BJ (cell line): ENCODE data around the gene UBE2S. TPM values are rescaled to one million over a fixed set of nuclear protein-coding genes. Genes with fewer than 3 reads are reported as not detected.

Source experiments
- CTCF ChIA-PET: fragments of 350-600 bp; formaldehyde crosslinking; extraction: SDS; loops from one replicate; lab custom pipeline; 2021; ENCODE audit warnings: antibody characterized with exemption, inconsistent platforms; lab: Yijun Ruan, JAX
- POLR2A ChIA-PET: fragments of 300-600 bp; sonication (Branson Sonifier 250); formaldehyde crosslinking; extraction: SDS; loops from one replicate; lab custom pipeline; 2021; ENCODE audit warnings: antibody characterized with exemption; lab: Charles Lee
- DNase-seq: peaks from one replicate; pipeline ENCODE4 v3.0.0-alpha.2; 2011; ENCODE audit warnings: low read depth
- H3K27me3 ChIP-seq: 2 replicates; pipeline ENCODE4 v1.6.0; 2011; ENCODE audit warnings: low read length; ENCODE audit not compliant: control insufficient read depth, insufficient read depth
- H3K36me3 ChIP-seq: 2 replicates; pipeline ENCODE4 v1.5.1; 2011; ENCODE audit warnings: low read length; ENCODE audit not compliant: control insufficient read depth, insufficient read depth
- H3K4me3 ChIP-seq: 2 replicates; pipeline ENCODE4 v1.5.1; 2011; ENCODE audit warnings: low read depth, mild to moderate bottlenecking, control low read depth, low read length
- CTCF ChIP-seq: IDR thresholded peaks from 2 replicates; pipeline ENCODE4 v1.5.1; 2011; ENCODE audit warnings: low read depth, mild to moderate bottlenecking, control low read depth, inconsistent platforms, low read length, moderate library complexity; ENCODE audit not compliant: insufficient read depth
- polyA plus RNA-seq: library from polyadenylated mRNA; depleted of rRNA; stranded (reverse); fragments of >200 nt; gene quantifications from 2 replicates; pipeline ENCODE4 v1.2.3, GENCODE V29; 2011

UBE2S gene
- polyA plus RNA-seq, 1 experiment = 79.4 TPM

- ChIA-PET POLR2A (no interaction called here), CTCF (interaction anchor here (0.8 to 1.0 kb wide), 2 partner anchors 11 to 14 kb away, joined by 3 read pairs; no protein-coding TSS in a partner anchor)
- Histone ChIP-seq H3K27me3 (peaks cover 26% of the 10 kb centered on the region), H3K36me3 (no peaks in the 10 kb centered on the region), H3K4me3 (peak within 1 kb of the TSS; percentile 54)
- no peak for TF ChIP-seq CTCF
- DNase-seq = no peak
These were observed 52.8 kb downstream of the UBE2S start, which contains the start of gene COX6B2 for GRCh38 chr19:55354698-55355212. TSS of gene COX6B2 (minus strand) at chr19:55354719. CDS start at chr19:55354521, 198 bp downstream.

- H3K36me3 ChIP-seq = no peaks in the 10 kb centered on the region
- no peak for TF ChIP-seq CTCF
- H3K27me3 ChIP-seq = peaks cover 26% of the 10 kb centered on the region
- no peak for DNase-seq
- H3K4me3 ChIP-seq = peak overlapping the region; percentile 54
- ChIA-PET POLR2A (no interaction called here), CTCF (interaction anchor here (1.0 kb wide), 1 partner anchor 14 kb away, joined by 3 read pairs; no protein-coding TSS in a partner anchor)
These were observed 53.5 kb downstream of the UBE2S start for GRCh38 chr19:55353803-55354697.

- peaks cover 26% of the 10 kb centered on the region for H3K27me3 ChIP-seq
- H3K4me3 ChIP-seq = peak overlapping the region; percentile 54
- CTCF ChIA-PET = no interaction called here
- no peak for TF ChIP-seq CTCF
- POLR2A ChIA-PET = no interaction called here
- DNase-seq = no peak
- H3K36me3 ChIP-seq = no peaks in the 10 kb centered on the region
These were observed 54.2 kb downstream of the UBE2S start for GRCh38 chr19:55353356-55353802.

GRCh38 chr19:55352549-55353145 is 54.9 kb downstream of the UBE2S start:
- Histone ChIP-seq H3K27me3 (peaks cover 26% of the 10 kb centered on the region), H3K4me3 (no peak overlapping the region), H3K36me3 (0 out of 2 replicates have a peak, but pooled peaks cover under 1% of the 10 kb centered on the region)
- ChIA-PET POLR2A (no interaction called here), CTCF (no interaction called here)
- DNase-seq = no peak
- no peak for TF ChIP-seq CTCF

GRCh38 chr19:55352040-55352439 is 55.5 kb downstream of the UBE2S start:
- DNase-seq = no peak
- Histone ChIP-seq H3K36me3 (0 out of 2 replicates have a peak, but pooled peaks cover 1% of the 10 kb centered on the region), H3K27me3 (peaks cover 24% of the 10 kb centered on the region), H3K4me3 (no peak overlapping the region)
- TF ChIP-seq CTCF = no peak
- CTCF ChIA-PET = no interaction called here
- POLR2A ChIA-PET = no interaction called here
